ENCODE data around the gene VKORC1. TPM values are rescaled to one million over a fixed set of nuclear protein-coding genes. Genes with fewer than 3 reads are reported as not detected.
A peak's percentile ranks its signal among the peaks of the same experiment; 100 is the strongest.

VKORC1 gene
- total and polyA plus RNA-seq, 2 of the 4 experiments (the other 2 are of a cell fraction), result 65.2 to 317 TPM

DNA sequence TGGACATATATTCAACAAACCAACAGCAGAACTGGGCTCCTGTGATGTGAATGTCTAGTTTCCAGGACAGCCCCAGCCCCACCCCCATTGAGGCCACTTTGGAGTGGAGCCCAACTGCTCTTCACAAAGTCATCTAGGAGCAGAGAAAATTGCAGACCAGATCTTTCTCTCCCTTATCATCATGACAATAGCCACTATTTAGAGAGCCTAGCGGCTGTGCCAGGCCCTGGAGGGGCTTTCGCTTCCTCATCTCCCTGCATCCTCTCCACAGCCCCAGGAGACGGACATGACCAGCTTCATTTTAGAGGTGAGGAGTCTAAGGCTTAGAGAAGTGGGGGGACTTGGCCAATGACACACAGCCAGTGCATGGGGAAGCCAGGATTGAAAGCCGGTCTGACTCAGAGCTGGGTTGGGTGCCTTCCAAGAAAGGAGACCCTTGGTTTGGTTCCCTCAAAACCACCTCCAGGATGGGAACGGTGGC lies 39.5 kb upstream of the VKORC1 start:
- Histone ChIP-seq H3K18ac (ENCODE audit: low read depth, low read length) (no peak overlapping the region), H3K4me2 (ENCODE audit: low read depth, low read length) (no peak overlapping the region), H3K23ac (ENCODE audit: low read depth, low read length) (no peak overlapping the region), H2BK120ac (ENCODE audit: low read depth, low read length) (no peak overlapping the region), H3K9me3 (ENCODE audit: control insufficient read depth, insufficient read depth, low read length) (no peaks in the 10 kb centered on the region), H3K56ac (ENCODE audit: extremely low read depth, insufficient read depth, low read length) (no peak overlapping the region), H2AFZ (replicated peaks; ENCODE audit: low read length, poor library complexity) (no peak overlapping the region), H2BK5ac (ENCODE audit: low read depth, low read length, poor library complexity, severe bottlenecking) (no peak overlapping the region), H3K27me3 (ENCODE audit: control insufficient read depth, insufficient read depth, low read length) (no peaks in the 10 kb centered on the region; the same call in 1 of the 2 replicates), H4K8ac (ENCODE audit: low read depth in 2 of 2, low read length in 2 of 2) (no peak overlapping the region), H3K9me1 (ENCODE audit: insufficient read depth, low read length) (peaks cover 10% of the 10 kb centered on the region), H3K36me3 (ENCODE audit: control insufficient read depth, insufficient read depth, low read length) (peaks cover 21% of the 10 kb centered on the region), H3K79me1 (ENCODE audit: low read depth in 1 of 2, low read length in 2 of 2) (0 out of 4 replicates have a peak, but pooled peaks cover 0 to 3% of the 10 kb centered on the region in 2 experiments), H4K20me1 (ENCODE audit: insufficient read depth, low read length) (no peaks in the 10 kb centered on the region), H2BK15ac (ENCODE audit: low read depth, low read length) (no peak overlapping the region), H3K14ac (replicated peaks; ENCODE audit: low read depth, low read length) (no peak overlapping the region), H2AK9ac (replicated peaks; ENCODE audit: low read depth, low read length, poor library complexity) (peak overlapping the region; percentile 82), H3K4ac (ENCODE audit: low read depth, low read length) (no peak overlapping the region), H3K4me1 (ENCODE audit: control insufficient read depth, insufficient read depth, low read length) (peaks cover 12% of the 10 kb centered on the region), H3K27ac (ENCODE audit: insufficient read depth, low read length) (no peak overlapping the region), H3K4me3 (ENCODE audit: insufficient read depth, low read depth, low read length) (no peak overlapping the region), H4K91ac (ENCODE audit: insufficient read depth, low read depth, low read length) (no peak overlapping the region), H3K9ac (ENCODE audit: low read depth, low read length) (no peak overlapping the region), H2BK20ac (ENCODE audit: low read depth, low read length) (no peak overlapping the region), H4K5ac (ENCODE audit: low read depth, low read length) (no peak overlapping the region), H2AK5ac (ENCODE audit: low read depth, low read length) (no peak overlapping the region)
- in situ Hi-C loops (cut with MboI; ENCODE audit: low sequenced_read_pairs) (no loop called here), intact Hi-C loops (cut with micrococcal nuclease) (no loop called here), dilution Hi-C loops (cut with HindIII; ENCODE audit: low sequenced_read_pairs, unreplicated experiment) (no loop called here)
- DNase-seq (peak; percentile 24), ATAC-seq (ENCODE audit: low read depth) (no peak)
- no CpG with 5 or more reads among the region's 5 CpGs for WGBS, 2 experiments (ENCODE audit: extremely low coverage in 2 of 2, insufficient read length in 1 of 2)
- ChIA-PET CTCF (no interaction called here), POLR2A (ENCODE audit: unreplicated experiment) (no interaction called here)
- no TSS peak for BruUV-seq (replicated peaks)
- TF ChIP-seq CEBPB (IDR thresholded peaks at IDR 0.05; ENCODE audit: low read depth, low read length) (no peak), MAFK (IDR thresholded peaks at IDR 0.05; ENCODE audit: low read depth, low read length) (no peak), BHLHE40 (IDR thresholded peaks at IDR 0.05; ENCODE audit: low read depth, low read length) (no peak), CHD1 (IDR thresholded peaks at IDR 0.05; ENCODE audit: low read depth, low read length) (no peak)
